K562 (cell line): ENCODE data around the gene APOM. TPM values are rescaled to one million over a fixed set of nuclear protein-coding genes. Genes with fewer than 3 reads are reported as not detected.

Experiments
- ATF1 ChIP-seq, 2 experiments: fragments of 450-650 bp in 1 of 2; IDR thresholded peaks; 2 replicates each; pipeline ENCODE4 v1.6.1; 2016; ENCODE audit warnings: missing compliant biosample characterization in 1 of 2, missing genetic modification characterization in 1 of 2
- BCL6 ChIP-seq: fragments of 250-450 bp; sonication (Bioruptor Pico); IDR thresholded peaks from 2 replicates; pipeline ENCODE4 v1.4.0; 2020
- FOXJ3 ChIP-seq: sonication (generic); formaldehyde crosslinking; IDR thresholded peaks from 2 replicates; pipeline ENCODE4 v1.4.0; 2020; ENCODE audit warnings: mild to moderate bottlenecking, missing genetic modification reagents
- JUNB ChIP-seq: fragments of 450-650 bp; formaldehyde crosslinking; conservative IDR thresholded peaks from 2 replicates; pipeline ENCODE4 v1.4.0; 2020; ENCODE audit warnings: mild to moderate bottlenecking
- KDM5B ChIP-seq: fragments of 200-600 bp; sonication (generic); IDR thresholded peaks from 2 replicates; pipeline ENCODE4 v1.6.1; 2012; ENCODE audit warnings: low read depth, mild to moderate bottlenecking, moderate library complexity, low read length, control low read depth, inconsistent platforms; ENCODE audit not compliant: insufficient replicate concordance
- KLF10 ChIP-seq: fragments of 250-450 bp; sonication (Bioruptor Pico); IDR thresholded peaks from 2 replicates; pipeline ENCODE4 v1.6.1; 2021; ENCODE audit warnings: matching md5 sums
- NONO ChIP-seq, 2 experiments: fragments of 200-400 bp in 1 of 2; fragments of 450-650 bp in 1 of 2; formaldehyde crosslinking in 1 of 2; IDR thresholded peaks; 2 replicates each; pipeline ENCODE4 v1.6.1; 2017; ENCODE audit warnings: low read depth in 2 of 2, mild to moderate bottlenecking in 2 of 2, moderate library complexity in 2 of 2, low read length in 1 of 2
- TOE1 ChIP-seq, 2 experiments: fragments of 450-650 bp in 1 of 2; sonication (generic) in 1 of 2; formaldehyde crosslinking in 1 of 2; IDR thresholded peaks; 2 replicates each; pipeline versions ENCODE4 v1.7.1 to v1.8.0; 2016 to 2022; ENCODE audit warnings: borderline replicate concordance in 2 of 2, mild to moderate bottlenecking in 2 of 2, antibody characterized with exemption in 1 of 2, inconsistent platforms in 1 of 2, low read depth in 1 of 2, missing genetic modification reagents in 1 of 2, moderate library complexity in 1 of 2
- ZNF354B ChIP-seq: fragments of 250-450 bp; sonication (Bioruptor Pico); IDR thresholded peaks from 2 replicates; pipeline ENCODE4 v1.4.0; 2020
- polyA plus RNA-seq, 8 experiments: library from polyadenylated mRNA; depleted of rRNA in 4 of 8; stranded (reverse) in 5 of 8; unstranded in 3 of 8; fragments of >200 nt; fragmentation: Nextera tagmentation in 2 of 8; fragmentation: Illumina TruSeq in 1 of 8; extraction: Ambion mirVana in 2 of 8; extraction: Trizol in 1 of 8; gene quantifications; 2 replicates each; pipeline versions ENCODE4 v1.2.1 to v1.2.3, GENCODE V29; 2011 to 2014; ENCODE audit warnings: inconsistent platforms in 1 of 8, missing spikeins in 1 of 8
- total RNA-seq, 7 experiments: library from RNA; depleted of rRNA in 6 of 7; stranded (reverse); fragments of >200 nt in 6 of 7; fragmentation: Illumina TruSeq in 2 of 7; extraction: Trizol in 2 of 7; gene quantifications; 2 replicates each; pipeline versions ENCODE4 v1.2.1 to v1.2.3, GENCODE V29; 2011 to 2021; ENCODE audit warnings: low replicate concordance in 1 of 7
- TF ChIP-seq, protein P1 (sequence below): fragments of 450-650 bp; IDR thresholded peaks from 2 replicates; pipeline ENCODE4 v1.6.1; 2016; ENCODE audit warnings: mild to moderate bottlenecking, moderate library complexity
- TF ChIP-seq, protein P2 (sequence below): fragments of 250-450 bp; sonication (Bioruptor Pico); IDR thresholded peaks from 2 replicates; pipeline ENCODE4 v1.5.0; 2021; ENCODE audit warnings: mild to moderate bottlenecking, borderline replicate concordance

The APOM gene
- total and polyA plus RNA-seq, 9 of the 15 experiments (the other 6 are each of a cell fraction or from before 2014, with no cell fraction given) = 5.7 to 24.3 (median 10.4) TPM

- TF ChIP-seq, protein P1, sequence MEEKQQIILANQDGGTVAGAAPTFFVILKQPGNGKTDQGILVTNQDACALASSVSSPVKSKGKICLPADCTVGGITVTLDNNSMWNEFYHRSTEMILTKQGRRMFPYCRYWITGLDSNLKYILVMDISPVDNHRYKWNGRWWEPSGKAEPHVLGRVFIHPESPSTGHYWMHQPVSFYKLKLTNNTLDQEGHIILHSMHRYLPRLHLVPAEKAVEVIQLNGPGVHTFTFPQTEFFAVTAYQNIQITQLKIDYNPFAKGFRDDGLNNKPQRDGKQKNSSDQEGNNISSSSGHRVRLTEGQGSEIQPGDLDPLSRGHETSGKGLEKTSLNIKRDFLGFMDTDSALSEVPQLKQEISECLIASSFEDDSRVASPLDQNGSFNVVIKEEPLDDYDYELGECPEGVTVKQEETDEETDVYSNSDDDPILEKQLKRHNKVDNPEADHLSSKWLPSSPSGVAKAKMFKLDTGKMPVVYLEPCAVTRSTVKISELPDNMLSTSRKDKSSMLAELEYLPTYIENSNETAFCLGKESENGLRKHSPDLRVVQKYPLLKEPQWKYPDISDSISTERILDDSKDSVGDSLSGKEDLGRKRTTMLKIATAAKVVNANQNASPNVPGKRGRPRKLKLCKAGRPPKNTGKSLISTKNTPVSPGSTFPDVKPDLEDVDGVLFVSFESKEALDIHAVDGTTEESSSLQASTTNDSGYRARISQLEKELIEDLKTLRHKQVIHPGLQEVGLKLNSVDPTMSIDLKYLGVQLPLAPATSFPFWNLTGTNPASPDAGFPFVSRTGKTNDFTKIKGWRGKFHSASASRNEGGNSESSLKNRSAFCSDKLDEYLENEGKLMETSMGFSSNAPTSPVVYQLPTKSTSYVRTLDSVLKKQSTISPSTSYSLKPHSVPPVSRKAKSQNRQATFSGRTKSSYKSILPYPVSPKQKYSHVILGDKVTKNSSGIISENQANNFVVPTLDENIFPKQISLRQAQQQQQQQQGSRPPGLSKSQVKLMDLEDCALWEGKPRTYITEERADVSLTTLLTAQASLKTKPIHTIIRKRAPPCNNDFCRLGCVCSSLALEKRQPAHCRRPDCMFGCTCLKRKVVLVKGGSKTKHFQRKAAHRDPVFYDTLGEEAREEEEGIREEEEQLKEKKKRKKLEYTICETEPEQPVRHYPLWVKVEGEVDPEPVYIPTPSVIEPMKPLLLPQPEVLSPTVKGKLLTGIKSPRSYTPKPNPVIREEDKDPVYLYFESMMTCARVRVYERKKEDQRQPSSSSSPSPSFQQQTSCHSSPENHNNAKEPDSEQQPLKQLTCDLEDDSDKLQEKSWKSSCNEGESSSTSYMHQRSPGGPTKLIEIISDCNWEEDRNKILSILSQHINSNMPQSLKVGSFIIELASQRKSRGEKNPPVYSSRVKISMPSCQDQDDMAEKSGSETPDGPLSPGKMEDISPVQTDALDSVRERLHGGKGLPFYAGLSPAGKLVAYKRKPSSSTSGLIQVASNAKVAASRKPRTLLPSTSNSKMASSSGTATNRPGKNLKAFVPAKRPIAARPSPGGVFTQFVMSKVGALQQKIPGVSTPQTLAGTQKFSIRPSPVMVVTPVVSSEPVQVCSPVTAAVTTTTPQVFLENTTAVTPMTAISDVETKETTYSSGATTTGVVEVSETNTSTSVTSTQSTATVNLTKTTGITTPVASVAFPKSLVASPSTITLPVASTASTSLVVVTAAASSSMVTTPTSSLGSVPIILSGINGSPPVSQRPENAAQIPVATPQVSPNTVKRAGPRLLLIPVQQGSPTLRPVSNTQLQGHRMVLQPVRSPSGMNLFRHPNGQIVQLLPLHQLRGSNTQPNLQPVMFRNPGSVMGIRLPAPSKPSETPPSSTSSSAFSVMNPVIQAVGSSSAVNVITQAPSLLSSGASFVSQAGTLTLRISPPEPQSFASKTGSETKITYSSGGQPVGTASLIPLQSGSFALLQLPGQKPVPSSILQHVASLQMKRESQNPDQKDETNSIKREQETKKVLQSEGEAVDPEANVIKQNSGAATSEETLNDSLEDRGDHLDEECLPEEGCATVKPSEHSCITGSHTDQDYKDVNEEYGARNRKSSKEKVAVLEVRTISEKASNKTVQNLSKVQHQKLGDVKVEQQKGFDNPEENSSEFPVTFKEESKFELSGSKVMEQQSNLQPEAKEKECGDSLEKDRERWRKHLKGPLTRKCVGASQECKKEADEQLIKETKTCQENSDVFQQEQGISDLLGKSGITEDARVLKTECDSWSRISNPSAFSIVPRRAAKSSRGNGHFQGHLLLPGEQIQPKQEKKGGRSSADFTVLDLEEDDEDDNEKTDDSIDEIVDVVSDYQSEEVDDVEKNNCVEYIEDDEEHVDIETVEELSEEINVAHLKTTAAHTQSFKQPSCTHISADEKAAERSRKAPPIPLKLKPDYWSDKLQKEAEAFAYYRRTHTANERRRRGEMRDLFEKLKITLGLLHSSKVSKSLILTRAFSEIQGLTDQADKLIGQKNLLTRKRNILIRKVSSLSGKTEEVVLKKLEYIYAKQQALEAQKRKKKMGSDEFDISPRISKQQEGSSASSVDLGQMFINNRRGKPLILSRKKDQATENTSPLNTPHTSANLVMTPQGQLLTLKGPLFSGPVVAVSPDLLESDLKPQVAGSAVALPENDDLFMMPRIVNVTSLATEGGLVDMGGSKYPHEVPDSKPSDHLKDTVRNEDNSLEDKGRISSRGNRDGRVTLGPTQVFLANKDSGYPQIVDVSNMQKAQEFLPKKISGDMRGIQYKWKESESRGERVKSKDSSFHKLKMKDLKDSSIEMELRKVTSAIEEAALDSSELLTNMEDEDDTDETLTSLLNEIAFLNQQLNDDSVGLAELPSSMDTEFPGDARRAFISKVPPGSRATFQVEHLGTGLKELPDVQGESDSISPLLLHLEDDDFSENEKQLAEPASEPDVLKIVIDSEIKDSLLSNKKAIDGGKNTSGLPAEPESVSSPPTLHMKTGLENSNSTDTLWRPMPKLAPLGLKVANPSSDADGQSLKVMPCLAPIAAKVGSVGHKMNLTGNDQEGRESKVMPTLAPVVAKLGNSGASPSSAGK = no peak
- TF ChIP-seq KDM5B (no peak), FOXJ3 (no peak), TOE1 (IDR thresholded peaks at IDR 0.05; ENCODE audit: borderline replicate concordance) (no peak), TOE1 (CRISPR knock-in tag; IDR thresholded peaks at IDR 0.05; ENCODE audit: borderline replicate concordance, low read depth) (peak; percentile 81; the same call in 1 of the 2 replicates), NONO (IDR thresholded peaks at IDR 0.05; ENCODE audit: low read depth in 2 of 2, low read length in 1 of 2) (no peak), BCL6 (CRISPR knock-in tag) (no peak), ZNF354B (CRISPR knock-in tag) (no peak), JUNB (CRISPR knock-in tag) (no peak), KLF10 (no peak), ATF1 (CRISPR knock-in tag; IDR thresholded peaks at IDR 0.05) (no peak), ATF1 (tag; IDR thresholded peaks at IDR 0.05) (no peak)
- TF ChIP-seq, protein P2, sequence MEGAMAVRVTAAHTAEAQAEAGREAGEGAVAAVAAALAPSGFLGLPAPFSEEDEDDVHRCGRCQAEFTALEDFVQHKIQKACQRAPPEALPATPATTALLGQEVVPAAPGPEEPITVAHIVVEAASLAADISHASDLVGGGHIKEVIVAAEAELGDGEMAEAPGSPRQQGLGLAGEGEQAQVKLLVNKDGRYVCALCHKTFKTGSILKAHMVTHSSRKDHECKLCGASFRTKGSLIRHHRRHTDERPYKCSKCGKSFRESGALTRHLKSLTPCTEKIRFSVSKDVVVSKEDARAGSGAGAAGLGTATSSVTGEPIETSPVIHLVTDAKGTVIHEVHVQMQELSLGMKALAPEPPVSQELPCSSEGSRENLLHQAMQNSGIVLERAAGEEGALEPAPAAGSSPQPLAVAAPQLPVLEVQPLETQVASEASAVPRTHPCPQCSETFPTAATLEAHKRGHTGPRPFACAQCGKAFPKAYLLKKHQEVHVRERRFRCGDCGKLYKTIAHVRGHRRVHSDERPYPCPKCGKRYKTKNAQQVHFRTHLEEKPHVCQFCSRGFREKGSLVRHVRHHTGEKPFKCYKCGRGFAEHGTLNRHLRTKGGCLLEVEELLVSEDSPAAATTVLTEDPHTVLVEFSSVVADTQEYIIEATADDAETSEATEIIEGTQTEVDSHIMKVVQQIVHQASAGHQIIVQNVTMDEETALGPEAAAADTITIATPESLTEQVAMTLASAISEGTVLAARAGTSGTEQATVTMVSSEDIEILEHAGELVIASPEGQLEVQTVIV (CRISPR knock-in tag) = no peak
Observed at GRCh38 chr6:31651602-31652191, 4.0 kb upstream of the APOM start (continued).
